Retinal pigment epithelial cell (primary cell): ENCODE measurements around the gene HS6ST2.
"Not testable (repeated sequence)": the region's sequence is repeated elsewhere in the genome, so short reads cannot be mapped to it uniquely, and the experiment has no call there.

Source experiments
- DNase-seq: peaks from one replicate; pipeline ENCODE4 v3.0.0-alpha.2; 2010; ENCODE audit warnings: low read depth
- H3K4me3 ChIP-seq: 2 replicates; pipeline ENCODE4 v1.5.1; 2011; ENCODE audit warnings: mild to moderate bottlenecking, low read length, control low read depth, moderate library complexity
- CTCF ChIP-seq: conservative IDR thresholded peaks from 2 replicates; pipeline ENCODE4 v1.5.1; 2011; ENCODE audit warnings: low read depth, low read length, control low read depth, inconsistent platforms

Gene HS6ST2

GRCh38 chrX:132900633-132901293 lies 57.7 kb downstream of the HS6ST2 start:
- no peak for DNase-seq
- no peak for TF ChIP-seq CTCF
- H3K4me3 ChIP-seq: no peak overlapping the region

- DNase-seq: no peak
- H3K4me3 ChIP-seq: no peak overlapping the region
- no peak for TF ChIP-seq CTCF
Observed at GRCh38 chrX:132887569-132887968, 70.9 kb downstream of the HS6ST2 start.

- no peak for TF ChIP-seq CTCF
- no peak for DNase-seq
- no peak overlapping the region for H3K4me3 ChIP-seq
Observed at GRCh38 chrX:132883358-132883915, 75.0 kb downstream of the HS6ST2 start.

- DNase-seq: not testable (repeated sequence)
Observed at GRCh38 chrX:132880753-132881152, 77.7 kb downstream of the HS6ST2 start.

GRCh38 chrX:132877954-132878536 lies 80.4 kb downstream of the HS6ST2 start:
- no peak overlapping the region for H3K4me3 ChIP-seq
- no peak for TF ChIP-seq CTCF
- DNase-seq: no peak

More at GRCh38 chrX:132880753-132881152, 77.7 kb downstream of the HS6ST2 start:
- not testable (repeated sequence) for H3K4me3 ChIP-seq

- DNase-seq: no peak
- H3K4me3 ChIP-seq: no peak overlapping the region
- TF ChIP-seq CTCF: peak; percentile 7
Observed at GRCh38 chrX:132876523-132877338, 81.7 kb downstream of the HS6ST2 start.
